Measurements from ENCODE around the gene METTL9.

DNA sequence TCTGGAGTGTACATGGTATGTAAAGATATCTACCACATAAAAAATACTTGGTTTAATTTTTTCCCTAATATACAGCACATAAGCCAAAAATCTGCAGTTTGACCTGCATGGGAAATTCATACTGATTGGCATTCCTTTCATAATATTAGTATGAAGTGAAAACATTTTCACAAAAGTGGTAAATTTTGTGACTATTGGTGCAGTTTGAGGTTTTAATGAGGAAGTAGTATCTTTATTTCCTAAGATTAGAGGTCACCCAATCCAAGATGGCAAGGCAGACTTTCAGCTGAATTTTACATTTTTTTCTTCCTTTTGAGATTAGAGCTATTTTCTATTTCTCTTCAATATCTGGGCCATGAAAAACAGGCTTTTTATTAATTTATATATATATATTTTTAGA lies 21.2 kb downstream of the METTL9 start:
- no peak for TF ChIP-seq CTCF (IDR thresholded peaks at IDR 0.05; ENCODE audit: low read depth, low read length)
- no peak for TF ChIP-seq EZH2phosphoT487 (IDR thresholded peaks at IDR 0.05; ENCODE audit: low read depth)
